Peyer's patch (tissue), 4 donors: ENCODE measurements around the gene GPR78. TPM values are rescaled to one million over a fixed set of nuclear protein-coding genes. Genes with fewer than 3 reads are reported as not detected.
A peak's percentile ranks its signal among the peaks of the same experiment; 100 is the strongest.

Source experiments
- DNase-seq, 3 donors: peaks; one replicate each; pipeline ENCODE4 v3.0.0-alpha.2; 2017 to 2019
- H3K27ac ChIP-seq, 4 donors: fragments of 200-600 bp; sonication (generic); one replicate each; pipeline ENCODE4 v1.5.1; 2016 to 2019
- H3K27me3 ChIP-seq, 2 donors: fragments of 200-600 bp; sonication (generic); one replicate each; pipeline ENCODE4 v1.5.1; 2019
- H3K36me3 ChIP-seq, 3 donors: fragments of 200-600 bp; sonication (generic); one replicate each; pipeline ENCODE4 v1.5.1; 2016 to 2019
- H3K4me1 ChIP-seq, 4 donors: fragments of 200-600 bp; sonication (generic); one replicate each; pipeline ENCODE4 v1.5.1; 2016 to 2019
- H3K4me3 ChIP-seq, 4 donors: fragments of 200-600 bp; sonication (generic); 1 replicate in 3 of 4; 2 replicates in 1 of 4; pipeline ENCODE4 v1.5.1; 2016 to 2019; ENCODE audit warnings: mild to moderate bottlenecking in 1 of 4
- H3K9me3 ChIP-seq, 4 donors: fragments of 200-600 bp; sonication (generic); one replicate each; pipeline ENCODE4 v1.5.1; 2016 to 2019; ENCODE audit warnings: mild to moderate bottlenecking in 1 of 4
- CTCF ChIP-seq, 6 experiments: fragments of 450-650 bp in 4 of 6; fragments of 200-600 bp in 2 of 6; sonication (generic) in 1 of 6; IDR thresholded peaks; one replicate each; pipeline ENCODE4 v1.5.1; 2017 to 2019; ENCODE audit warnings: antibody characterized with exemption in 6 of 6, mild to moderate bottlenecking in 3 of 6, moderate library complexity in 1 of 6
- POLR2A ChIP-seq, 2 donors: fragments of 450-650 bp; IDR thresholded peaks; one replicate each; pipeline ENCODE4 v1.5.1; 2017; ENCODE audit warnings: antibody characterized with exemption in 2 of 2, mild to moderate bottlenecking in 2 of 2, moderate library complexity in 2 of 2
- total RNA-seq, 4 donors: library from RNA; depleted of rRNA; stranded (reverse); fragments of >200 nt; gene quantifications; one replicate each; pipeline ENCODE4 v1.1.0, GENCODE V29; 2016

The GPR78 gene
- total RNA-seq, 4 donors from 2014 or later, result not detected

GRCh38 chr4:8603931-8604330 lies 23.7 kb downstream of the GPR78 start:
- H3K4me3 ChIP-seq, result no peak overlapping the region
- H3K27ac ChIP-seq, result no peak overlapping the region
- no peaks in the 10 kb centered on the region for H3K9me3 ChIP-seq
- H3K27me3 ChIP-seq, result no peaks in the 10 kb centered on the region
- TF ChIP-seq POLR2A (IDR thresholded peaks at IDR 0.05) (no peak), CTCF (IDR thresholded peaks at IDR 0.05) (no peak)
- no peak for DNase-seq
- H3K36me3 ChIP-seq, result no peaks in the 10 kb centered on the region
- no peaks in the 10 kb centered on the region for H3K4me1 ChIP-seq

- Histone ChIP-seq H3K4me3 (no peak overlapping the region), H3K9me3 (no peaks in the 10 kb centered on the region), H3K27ac (no peak overlapping the region), H3K4me1 (no peaks in the 10 kb centered on the region), H3K27me3 (no peaks in the 10 kb centered on the region), H3K36me3 (no peaks in the 10 kb centered on the region)
- no peak for DNase-seq
- TF ChIP-seq CTCF (IDR thresholded peaks at IDR 0.05), result no peak
- no peak for TF ChIP-seq POLR2A (IDR thresholded peaks at IDR 0.05)
Observed at GRCh38 chr4:8605289-8605688, 25.1 kb downstream of the GPR78 start.

- no peak for DNase-seq
- Histone ChIP-seq H3K27me3 (no peaks in the 10 kb centered on the region), H3K9me3 (no peaks in the 10 kb centered on the region), H3K36me3 (no peaks in the 10 kb centered on the region), H3K27ac (no peak overlapping the region), H3K4me1 (no peaks in the 10 kb centered on the region), H3K4me3 (no peak overlapping the region)
- TF ChIP-seq POLR2A (IDR thresholded peaks at IDR 0.05), result no peak
- no peak for TF ChIP-seq CTCF (IDR thresholded peaks at IDR 0.05)
Observed at GRCh38 chr4:8606476-8606875, 26.3 kb downstream of the GPR78 start.

- H3K9me3 ChIP-seq, result no peaks in the 10 kb centered on the region
- no peak for TF ChIP-seq POLR2A (IDR thresholded peaks at IDR 0.05)
- no peak for TF ChIP-seq CTCF (IDR thresholded peaks at IDR 0.05)
- no peaks in the 10 kb centered on the region for H3K4me1 ChIP-seq
- no peak overlapping the region for H3K4me3 ChIP-seq
- no peak for DNase-seq
- no peaks in the 10 kb centered on the region for H3K36me3 ChIP-seq
- H3K27me3 ChIP-seq, result no peaks in the 10 kb centered on the region
- H3K27ac ChIP-seq, result no peak overlapping the region
Observed at GRCh38 chr4:8606966-8607365, 26.8 kb downstream of the GPR78 start.

GRCh38 chr4:8607603-8608481 lies 27.6 kb downstream of the GPR78 start:
- Histone ChIP-seq H3K4me1 (no peaks in the 10 kb centered on the region), H3K27me3 (no peaks in the 10 kb centered on the region), H3K9me3 (no peaks in the 10 kb centered on the region), H3K27ac (no peak overlapping the region), H3K4me3 (no peak overlapping the region), H3K36me3 (no peaks in the 10 kb centered on the region)
- DNase-seq, result peak in 2 of 3 donors; percentile 54 to 60
- TF ChIP-seq CTCF (IDR thresholded peaks at IDR 0.05), result peak in 5 of 6 experiments; percentile 29 to 73 (median 69)
- TF ChIP-seq POLR2A (IDR thresholded peaks at IDR 0.05), result no peak
